Kidney epithelial cell (primary cell): Measurements from ENCODE around the gene ABTB2. TPM values are rescaled to one million over a fixed set of nuclear protein-coding genes. Genes with fewer than 3 reads are reported as not detected.

Source experiments
- DNase-seq: peaks from one replicate; pipeline ENCODE4 v3.0.0-alpha.2; 2010; ENCODE audit warnings: low read depth
- H3K27me3 ChIP-seq: 2 replicates; pipeline ENCODE4 v1.6.0; 2011; ENCODE audit warnings: low read length; ENCODE audit not compliant: control insufficient read depth, insufficient read depth
- H3K36me3 ChIP-seq: 2 replicates; pipeline ENCODE4 v1.5.1; 2011; ENCODE audit warnings: low read length; ENCODE audit not compliant: control insufficient read depth, insufficient read depth
- H3K4me3 ChIP-seq: 2 replicates; pipeline ENCODE4 v1.5.1; 2011; ENCODE audit warnings: low read depth, mild to moderate bottlenecking, control low read depth, low read length
- CTCF ChIP-seq: IDR thresholded peaks from 2 replicates; pipeline ENCODE4 v1.5.1; 2011; ENCODE audit warnings: mild to moderate bottlenecking, moderate library complexity, low read length, control low read depth, inconsistent platforms; ENCODE audit not compliant: insufficient read depth, poor library complexity, severe bottlenecking
- total RNA-seq: library from RNA; depleted of rRNA; stranded (reverse); fragments of >200 nt; gene quantifications from 2 replicates; pipeline ENCODE4 v1.2.3, GENCODE V29; 2015

The ABTB2 gene
- total RNA-seq, 1 donor from 2014 or later: 26.8 TPM

GRCh38 chr11:34205326-34206035 is 152.3 kb downstream of the ABTB2 start:
- Histone ChIP-seq H3K36me3 (no peaks in the 10 kb centered on the region), H3K27me3 (no peaks in the 10 kb centered on the region), H3K4me3 (no peak overlapping the region)
- no peak for DNase-seq
- TF ChIP-seq CTCF: no peak

GRCh38 chr11:34204396-34205279 is 153.2 kb downstream of the ABTB2 start:
- no peak overlapping the region for H3K4me3 ChIP-seq
- no peak for TF ChIP-seq CTCF
- peak; percentile 96 for DNase-seq
- no peaks in the 10 kb centered on the region for H3K27me3 ChIP-seq
- H3K36me3 ChIP-seq: no peaks in the 10 kb centered on the region

- TF ChIP-seq CTCF: no peak
- no peak for DNase-seq
- Histone ChIP-seq H3K4me3 (no peak overlapping the region), H3K36me3 (no peaks in the 10 kb centered on the region), H3K27me3 (no peaks in the 10 kb centered on the region)
Observed at GRCh38 chr11:34203377-34203871, 154.4 kb downstream of the ABTB2 start.

- Histone ChIP-seq H3K27me3 (no peaks in the 10 kb centered on the region), H3K4me3 (no peak overlapping the region), H3K36me3 (no peaks in the 10 kb centered on the region)
- TF ChIP-seq CTCF: no peak
- DNase-seq: no peak
Observed at GRCh38 chr11:34201129-34201528, 156.7 kb downstream of the ABTB2 start.

- no peak for TF ChIP-seq CTCF
- H3K36me3 ChIP-seq: no peaks in the 10 kb centered on the region
- H3K4me3 ChIP-seq: no peak overlapping the region
- no peaks in the 10 kb centered on the region for H3K27me3 ChIP-seq
- no peak for DNase-seq
Observed at GRCh38 chr11:34199525-34199924, 158.3 kb downstream of the ABTB2 start.
